C4-2B (cell line): ENCODE measurements around the gene SCN5A.

Source experiments
- H3K27ac ChIP-seq: fragments of 450-650 bp; 2 replicates; pipeline ENCODE4 v1.5.1; 2017
- CTCF ChIP-seq: fragments of 450-650 bp; conservative IDR thresholded peaks from 2 replicates; pipeline ENCODE4 v1.5.1; 2017; ENCODE audit warnings: mild to moderate bottlenecking
- ZFX ChIP-seq: fragments of 450-650 bp; IDR thresholded peaks from 2 replicates; pipeline ENCODE4 v1.6.1; 2017

SCN5A gene

GRCh38 chr3:38590521-38590920, 59.0 kb downstream of the SCN5A start:
- H3K27ac ChIP-seq, result no peak overlapping the region
- TF ChIP-seq CTCF, result no peak
- no peak for TF ChIP-seq ZFX

GRCh38 chr3:38588995-38589937, 60.2 kb downstream of the SCN5A start:
- H3K27ac ChIP-seq, result no peak overlapping the region
- TF ChIP-seq ZFX (no peak), CTCF (no peak)

GRCh38 chr3:38588371-38588971, 61.0 kb downstream of the SCN5A start:
- no peak for TF ChIP-seq CTCF
- TF ChIP-seq ZFX, result no peak
- H3K27ac ChIP-seq, result no peak overlapping the region

GRCh38 chr3:38587548-38588131, 61.8 kb downstream of the SCN5A start:
- TF ChIP-seq CTCF, result no peak
- TF ChIP-seq ZFX, result no peak
- no peak overlapping the region for H3K27ac ChIP-seq

GRCh38 chr3:38586546-38587520, 62.7 kb downstream of the SCN5A start:
- no peak for TF ChIP-seq ZFX
- no peak for TF ChIP-seq CTCF
- no peak overlapping the region for H3K27ac ChIP-seq

GRCh38 chr3:38585791-38586420, 63.6 kb downstream of the SCN5A start:
- H3K27ac ChIP-seq, result no peak overlapping the region
- TF ChIP-seq ZFX (no peak), CTCF (no peak)
